GM13976 (cell line): Measurements from ENCODE around the gene GAPT.

Experiments
- DNase-seq: peaks from one replicate; pipeline ENCODE4 v3.0.0; 2012; ENCODE audit warnings: low spot score
- in situ Hi-C: fragments of 300-500 bp; cut with MboI; formaldehyde crosslinking; loops from one replicate; pipeline ENCODE4 v1.12.0; 2022; ENCODE audit warnings: low sequenced_read_pairs, mixed read lengths, inconsistent platforms; ENCODE audit not compliant: unreplicated experiment
- TF ChIP-seq, protein P1 (sequence below): IDR thresholded peaks from 2 replicates; pipeline ENCODE4 v1.5.1; 2012; ENCODE audit warnings: borderline replicate concordance, mild to moderate bottlenecking; ENCODE audit not compliant: insufficient read depth; ENCODE audit errors: extremely low read depth, missing control alignments, control extremely low read depth

The GAPT gene

DNA sequence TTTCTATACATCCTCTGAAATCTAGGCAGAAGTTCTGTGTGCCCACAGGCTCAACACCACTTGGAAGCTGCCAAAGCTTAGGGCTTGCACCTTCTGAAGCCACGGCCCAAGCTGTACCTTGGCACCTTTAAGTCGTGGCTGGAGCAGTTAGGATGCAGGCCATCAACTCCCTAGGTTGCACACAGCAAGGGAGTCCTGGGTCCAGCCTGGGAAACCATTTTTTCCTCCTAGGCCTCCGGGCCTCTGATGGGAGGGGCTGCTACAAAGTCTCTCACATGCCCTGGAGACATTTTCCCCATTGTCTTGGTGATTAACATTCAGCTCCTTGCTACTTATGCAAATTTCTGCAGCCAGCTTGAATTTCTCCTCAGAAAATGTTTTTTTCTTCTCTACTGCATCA is 15.8 kb upstream of the GAPT start:
- TF ChIP-seq, protein P1, sequence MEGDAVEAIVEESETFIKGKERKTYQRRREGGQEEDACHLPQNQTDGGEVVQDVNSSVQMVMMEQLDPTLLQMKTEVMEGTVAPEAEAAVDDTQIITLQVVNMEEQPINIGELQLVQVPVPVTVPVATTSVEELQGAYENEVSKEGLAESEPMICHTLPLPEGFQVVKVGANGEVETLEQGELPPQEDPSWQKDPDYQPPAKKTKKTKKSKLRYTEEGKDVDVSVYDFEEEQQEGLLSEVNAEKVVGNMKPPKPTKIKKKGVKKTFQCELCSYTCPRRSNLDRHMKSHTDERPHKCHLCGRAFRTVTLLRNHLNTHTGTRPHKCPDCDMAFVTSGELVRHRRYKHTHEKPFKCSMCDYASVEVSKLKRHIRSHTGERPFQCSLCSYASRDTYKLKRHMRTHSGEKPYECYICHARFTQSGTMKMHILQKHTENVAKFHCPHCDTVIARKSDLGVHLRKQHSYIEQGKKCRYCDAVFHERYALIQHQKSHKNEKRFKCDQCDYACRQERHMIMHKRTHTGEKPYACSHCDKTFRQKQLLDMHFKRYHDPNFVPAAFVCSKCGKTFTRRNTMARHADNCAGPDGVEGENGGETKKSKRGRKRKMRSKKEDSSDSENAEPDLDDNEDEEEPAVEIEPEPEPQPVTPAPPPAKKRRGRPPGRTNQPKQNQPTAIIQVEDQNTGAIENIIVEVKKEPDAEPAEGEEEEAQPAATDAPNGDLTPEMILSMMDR, result no peak
- in situ Hi-C loops, result loop anchor here (10.0 kb wide), 1 partner anchor 369 kb away; no protein-coding TSS in a partner anchor
- no peak for DNase-seq

DNA sequence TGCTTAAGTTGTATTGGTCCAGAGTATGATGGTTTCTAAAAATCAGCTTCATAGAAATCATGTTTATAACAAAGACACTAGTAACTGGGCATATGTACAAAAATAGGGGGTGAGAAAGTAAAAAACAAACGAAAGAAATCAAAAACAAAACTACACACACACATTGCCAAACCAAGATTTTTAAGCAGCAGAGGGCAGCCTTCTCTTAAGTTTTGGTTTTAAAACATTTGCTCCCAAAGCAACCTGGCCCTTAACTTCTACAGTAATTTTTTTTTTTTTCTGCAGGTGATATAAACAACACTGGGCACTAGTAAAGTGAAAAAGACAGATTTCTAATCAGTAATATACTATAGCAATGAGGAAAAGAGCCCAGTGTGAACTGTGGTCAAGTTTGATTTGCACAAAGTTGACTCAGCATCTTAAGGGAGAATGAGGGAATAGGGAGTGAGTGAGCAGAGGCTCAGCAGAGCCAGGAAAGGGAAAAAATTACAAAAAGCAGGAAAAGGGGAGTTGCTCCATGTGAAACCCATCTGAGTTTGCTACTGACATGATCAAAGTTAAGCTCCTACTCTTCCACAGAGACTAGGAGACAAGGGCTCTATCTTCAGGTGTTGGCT is 13.4 kb upstream of the GAPT start:
- DNase-seq, result no peak
- in situ Hi-C loops, result loop anchor here (10.0 kb wide), 1 partner anchor 367 kb away; no protein-coding TSS in a partner anchor
- TF ChIP-seq, protein P1, result no peak

DNA sequence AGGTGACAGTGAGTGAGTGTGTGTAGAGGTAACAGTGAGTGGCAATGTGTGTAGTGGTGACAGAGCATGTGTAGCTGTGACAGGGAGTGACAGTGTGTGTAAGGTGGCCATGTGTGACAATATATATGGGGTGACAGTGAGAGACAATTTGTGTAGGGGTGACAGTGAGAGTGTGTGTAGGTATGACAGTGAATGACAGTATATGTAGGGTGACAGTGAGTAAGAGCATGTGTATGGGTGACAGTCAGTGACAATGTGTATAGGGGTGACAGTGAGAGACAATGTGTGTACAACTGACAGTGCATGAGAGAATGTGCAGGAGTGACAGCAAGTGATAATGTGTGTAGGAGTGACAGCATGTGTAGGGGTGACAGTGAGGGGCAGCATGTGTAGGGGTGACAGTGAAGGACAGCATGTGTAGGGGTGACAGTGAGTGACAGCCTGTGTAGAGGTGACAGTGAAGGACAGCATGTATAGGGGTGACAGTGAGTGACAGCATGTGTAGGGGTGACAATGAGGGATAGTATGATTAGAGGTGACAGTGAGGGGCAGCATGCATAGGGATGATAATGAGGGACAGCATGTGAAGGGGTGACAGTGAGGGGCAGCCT is 10.1 kb upstream of the GAPT start:
- in situ Hi-C loops, result no loop called here
- DNase-seq, result no peak
- TF ChIP-seq, protein P1, result no peak

DNA sequence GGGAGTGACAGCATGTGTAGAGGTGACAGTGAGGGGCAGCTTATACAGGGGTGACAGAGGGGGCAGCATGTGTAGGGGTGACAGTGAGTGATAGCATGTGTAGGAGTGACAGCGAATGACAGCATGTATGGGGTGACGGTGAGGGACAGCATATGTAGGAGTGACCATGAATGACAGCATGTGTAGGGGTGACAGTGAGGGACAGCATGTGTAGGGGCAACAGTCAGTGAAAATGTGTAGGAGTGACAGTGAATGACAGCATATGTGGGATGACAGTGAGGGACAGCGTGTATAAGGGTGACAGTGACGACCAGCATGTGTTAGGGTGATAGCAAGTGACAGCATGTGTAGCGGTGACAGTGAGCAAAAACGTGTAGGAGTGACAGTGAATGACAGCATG is 9.4 kb upstream of the GAPT start:
- DNase-seq, result no peak
- TF ChIP-seq, protein P1, result no peak
- in situ Hi-C loops, result no loop called here

DNA sequence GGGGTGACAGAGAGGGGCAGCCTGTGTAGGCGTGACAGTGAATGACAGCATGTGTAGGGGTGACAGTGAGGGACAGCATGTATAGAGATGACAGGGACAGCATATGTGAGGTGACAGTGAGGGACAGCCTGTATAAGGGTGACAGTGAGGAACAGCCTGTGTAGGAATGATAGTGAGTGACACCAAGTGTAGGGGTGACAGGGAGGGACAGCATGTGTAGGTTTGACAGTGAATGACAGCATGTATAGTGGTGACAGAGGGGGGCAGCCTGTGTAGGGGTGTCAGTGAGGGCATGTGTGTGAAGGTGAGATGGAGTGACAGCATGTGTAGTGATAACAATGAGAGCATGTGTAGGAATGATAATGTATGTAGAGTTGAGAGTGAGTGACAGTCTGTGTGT is 8.7 kb upstream of the GAPT start:
- TF ChIP-seq, protein P1, result no peak
- in situ Hi-C loops, result no loop called here
- DNase-seq, result no peak

DNA sequence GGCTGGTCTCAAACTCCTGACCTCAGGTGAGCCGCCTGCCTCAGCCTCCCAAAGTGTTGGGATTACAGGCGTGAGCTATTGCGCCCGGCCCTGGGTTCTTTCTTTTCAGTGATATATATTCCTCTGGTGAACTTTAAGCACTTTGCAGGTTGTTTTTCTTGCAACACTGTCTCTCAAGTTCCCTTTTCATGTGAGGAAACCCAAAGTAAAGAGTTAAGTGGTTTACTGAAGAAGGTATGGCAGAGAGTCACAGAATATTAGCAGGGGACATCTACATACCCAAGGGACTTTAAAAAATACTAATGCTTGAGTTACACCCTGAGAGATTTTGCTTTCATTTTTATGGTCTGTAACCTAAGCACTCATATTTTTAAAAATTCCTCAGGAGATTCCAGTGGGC is 6.7 kb upstream of the GAPT start:
- TF ChIP-seq, protein P1, result no peak
- DNase-seq, result no peak
- in situ Hi-C loops, result no loop called here
